ENCODE data around the gene PALS1. TPM values are rescaled to one million over a fixed set of nuclear protein-coding genes. Genes with fewer than 3 reads are reported as not detected.

Gene PALS1
- total and polyA plus RNA-seq, 2 experiments from 2014 or later: 9.1 to 26.7 TPM

DNA sequence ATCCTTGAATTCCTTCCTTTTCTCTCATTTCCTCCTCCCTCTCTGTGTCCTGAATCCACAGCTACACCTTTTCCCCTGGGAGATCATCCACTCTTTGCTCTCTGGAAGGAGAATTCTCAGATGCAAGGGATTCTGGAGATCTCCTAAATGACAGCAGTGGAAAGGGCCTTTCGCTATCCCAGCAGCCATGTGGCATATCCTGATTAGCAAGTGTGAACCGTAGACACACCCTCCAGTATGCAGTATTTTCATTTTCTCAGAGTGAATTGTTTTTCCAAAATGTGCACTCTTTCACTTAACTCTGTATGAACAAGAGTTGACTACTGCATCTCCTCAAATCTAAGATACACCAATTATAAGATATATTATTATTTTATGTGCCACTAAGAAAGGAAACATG, 46.0 kb upstream of the PALS1 start:
- no peak for DNase-seq (ENCODE audit: low spot score)
- no peak for ATAC-seq
- Histone ChIP-seq H2AFZ (0 out of 2 replicates have a peak overlapping the region, but pooled peaks have one; percentile 21), H3K79me2 (replicated peaks; ENCODE audit: insufficient read depth) (no peaks in the 10 kb centered on the region), H3K27me3 (ENCODE audit: insufficient read depth) (no peaks in the 10 kb centered on the region), H3K36me3 (ENCODE audit: insufficient read depth) (no peaks in the 10 kb centered on the region), H3K4me3 (no peak overlapping the region), H3K4me1 (ENCODE audit: insufficient read depth) (no peaks in the 10 kb centered on the region), H3F3A (replicated peaks; ENCODE audit: low read depth) (no peaks in the 10 kb centered on the region), H3K27ac (ENCODE audit: low read depth) (no peak overlapping the region), H4K20me1 (replicated peaks; ENCODE audit: insufficient read depth) (no peaks in the 10 kb centered on the region), H3K4me2 (no peak overlapping the region), H3K9me2 (ENCODE audit: insufficient read depth) (peaks cover 4% of the 10 kb centered on the region; the same call in 1 of the 2 replicates)
- H3K27me3 Mint-ChIP-seq (ENCODE audit: insufficient read depth, low read depth, poor library complexity): peaks cover 2% of the 10 kb centered on the region
- TF ChIP-seq, protein P1, sequence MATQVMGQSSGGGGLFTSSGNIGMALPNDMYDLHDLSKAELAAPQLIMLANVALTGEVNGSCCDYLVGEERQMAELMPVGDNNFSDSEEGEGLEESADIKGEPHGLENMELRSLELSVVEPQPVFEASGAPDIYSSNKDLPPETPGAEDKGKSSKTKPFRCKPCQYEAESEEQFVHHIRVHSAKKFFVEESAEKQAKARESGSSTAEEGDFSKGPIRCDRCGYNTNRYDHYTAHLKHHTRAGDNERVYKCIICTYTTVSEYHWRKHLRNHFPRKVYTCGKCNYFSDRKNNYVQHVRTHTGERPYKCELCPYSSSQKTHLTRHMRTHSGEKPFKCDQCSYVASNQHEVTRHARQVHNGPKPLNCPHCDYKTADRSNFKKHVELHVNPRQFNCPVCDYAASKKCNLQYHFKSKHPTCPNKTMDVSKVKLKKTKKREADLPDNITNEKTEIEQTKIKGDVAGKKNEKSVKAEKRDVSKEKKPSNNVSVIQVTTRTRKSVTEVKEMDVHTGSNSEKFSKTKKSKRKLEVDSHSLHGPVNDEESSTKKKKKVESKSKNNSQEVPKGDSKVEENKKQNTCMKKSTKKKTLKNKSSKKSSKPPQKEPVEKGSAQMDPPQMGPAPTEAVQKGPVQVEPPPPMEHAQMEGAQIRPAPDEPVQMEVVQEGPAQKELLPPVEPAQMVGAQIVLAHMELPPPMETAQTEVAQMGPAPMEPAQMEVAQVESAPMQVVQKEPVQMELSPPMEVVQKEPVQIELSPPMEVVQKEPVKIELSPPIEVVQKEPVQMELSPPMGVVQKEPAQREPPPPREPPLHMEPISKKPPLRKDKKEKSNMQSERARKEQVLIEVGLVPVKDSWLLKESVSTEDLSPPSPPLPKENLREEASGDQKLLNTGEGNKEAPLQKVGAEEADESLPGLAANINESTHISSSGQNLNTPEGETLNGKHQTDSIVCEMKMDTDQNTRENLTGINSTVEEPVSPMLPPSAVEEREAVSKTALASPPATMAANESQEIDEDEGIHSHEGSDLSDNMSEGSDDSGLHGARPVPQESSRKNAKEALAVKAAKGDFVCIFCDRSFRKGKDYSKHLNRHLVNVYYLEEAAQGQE (IDR thresholded peaks at IDR 0.05; ENCODE audit: unreplicated experiment): no peak
- TF ChIP-seq EZH2phosphoT487 (IDR thresholded peaks at IDR 0.05; ENCODE audit: unreplicated experiment) (no peak), CREB1 (CRISPR knock-in tag; IDR thresholded peaks at IDR 0.05; ENCODE audit: low read depth) (no peak), EZH2 (IDR thresholded peaks at IDR 0.05; ENCODE audit: low read depth, unreplicated experiment) (no peak), JUNB (IDR thresholded peaks at IDR 0.05; ENCODE audit: unreplicated experiment) (no peak), POLR2AphosphoS5 (IDR thresholded peaks at IDR 0.05; ENCODE audit: low read depth) (no peak), NANOG (IDR thresholded peaks at IDR 0.05; ENCODE audit: borderline replicate concordance) (no peak)
- TF ChIP-seq, protein P2, sequence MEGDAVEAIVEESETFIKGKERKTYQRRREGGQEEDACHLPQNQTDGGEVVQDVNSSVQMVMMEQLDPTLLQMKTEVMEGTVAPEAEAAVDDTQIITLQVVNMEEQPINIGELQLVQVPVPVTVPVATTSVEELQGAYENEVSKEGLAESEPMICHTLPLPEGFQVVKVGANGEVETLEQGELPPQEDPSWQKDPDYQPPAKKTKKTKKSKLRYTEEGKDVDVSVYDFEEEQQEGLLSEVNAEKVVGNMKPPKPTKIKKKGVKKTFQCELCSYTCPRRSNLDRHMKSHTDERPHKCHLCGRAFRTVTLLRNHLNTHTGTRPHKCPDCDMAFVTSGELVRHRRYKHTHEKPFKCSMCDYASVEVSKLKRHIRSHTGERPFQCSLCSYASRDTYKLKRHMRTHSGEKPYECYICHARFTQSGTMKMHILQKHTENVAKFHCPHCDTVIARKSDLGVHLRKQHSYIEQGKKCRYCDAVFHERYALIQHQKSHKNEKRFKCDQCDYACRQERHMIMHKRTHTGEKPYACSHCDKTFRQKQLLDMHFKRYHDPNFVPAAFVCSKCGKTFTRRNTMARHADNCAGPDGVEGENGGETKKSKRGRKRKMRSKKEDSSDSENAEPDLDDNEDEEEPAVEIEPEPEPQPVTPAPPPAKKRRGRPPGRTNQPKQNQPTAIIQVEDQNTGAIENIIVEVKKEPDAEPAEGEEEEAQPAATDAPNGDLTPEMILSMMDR (conservative IDR thresholded peaks at IDR 0.05; ENCODE audit: low read depth in 2 of 2): no peak
- TF ChIP-seq, protein P3, sequence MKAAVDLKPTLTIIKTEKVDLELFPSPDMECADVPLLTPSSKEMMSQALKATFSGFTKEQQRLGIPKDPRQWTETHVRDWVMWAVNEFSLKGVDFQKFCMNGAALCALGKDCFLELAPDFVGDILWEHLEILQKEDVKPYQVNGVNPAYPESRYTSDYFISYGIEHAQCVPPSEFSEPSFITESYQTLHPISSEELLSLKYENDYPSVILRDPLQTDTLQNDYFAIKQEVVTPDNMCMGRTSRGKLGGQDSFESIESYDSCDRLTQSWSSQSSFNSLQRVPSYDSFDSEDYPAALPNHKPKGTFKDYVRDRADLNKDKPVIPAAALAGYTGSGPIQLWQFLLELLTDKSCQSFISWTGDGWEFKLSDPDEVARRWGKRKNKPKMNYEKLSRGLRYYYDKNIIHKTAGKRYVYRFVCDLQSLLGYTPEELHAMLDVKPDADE (IDR thresholded peaks at IDR 0.05): no peak
- TF ChIP-seq, protein P4, sequence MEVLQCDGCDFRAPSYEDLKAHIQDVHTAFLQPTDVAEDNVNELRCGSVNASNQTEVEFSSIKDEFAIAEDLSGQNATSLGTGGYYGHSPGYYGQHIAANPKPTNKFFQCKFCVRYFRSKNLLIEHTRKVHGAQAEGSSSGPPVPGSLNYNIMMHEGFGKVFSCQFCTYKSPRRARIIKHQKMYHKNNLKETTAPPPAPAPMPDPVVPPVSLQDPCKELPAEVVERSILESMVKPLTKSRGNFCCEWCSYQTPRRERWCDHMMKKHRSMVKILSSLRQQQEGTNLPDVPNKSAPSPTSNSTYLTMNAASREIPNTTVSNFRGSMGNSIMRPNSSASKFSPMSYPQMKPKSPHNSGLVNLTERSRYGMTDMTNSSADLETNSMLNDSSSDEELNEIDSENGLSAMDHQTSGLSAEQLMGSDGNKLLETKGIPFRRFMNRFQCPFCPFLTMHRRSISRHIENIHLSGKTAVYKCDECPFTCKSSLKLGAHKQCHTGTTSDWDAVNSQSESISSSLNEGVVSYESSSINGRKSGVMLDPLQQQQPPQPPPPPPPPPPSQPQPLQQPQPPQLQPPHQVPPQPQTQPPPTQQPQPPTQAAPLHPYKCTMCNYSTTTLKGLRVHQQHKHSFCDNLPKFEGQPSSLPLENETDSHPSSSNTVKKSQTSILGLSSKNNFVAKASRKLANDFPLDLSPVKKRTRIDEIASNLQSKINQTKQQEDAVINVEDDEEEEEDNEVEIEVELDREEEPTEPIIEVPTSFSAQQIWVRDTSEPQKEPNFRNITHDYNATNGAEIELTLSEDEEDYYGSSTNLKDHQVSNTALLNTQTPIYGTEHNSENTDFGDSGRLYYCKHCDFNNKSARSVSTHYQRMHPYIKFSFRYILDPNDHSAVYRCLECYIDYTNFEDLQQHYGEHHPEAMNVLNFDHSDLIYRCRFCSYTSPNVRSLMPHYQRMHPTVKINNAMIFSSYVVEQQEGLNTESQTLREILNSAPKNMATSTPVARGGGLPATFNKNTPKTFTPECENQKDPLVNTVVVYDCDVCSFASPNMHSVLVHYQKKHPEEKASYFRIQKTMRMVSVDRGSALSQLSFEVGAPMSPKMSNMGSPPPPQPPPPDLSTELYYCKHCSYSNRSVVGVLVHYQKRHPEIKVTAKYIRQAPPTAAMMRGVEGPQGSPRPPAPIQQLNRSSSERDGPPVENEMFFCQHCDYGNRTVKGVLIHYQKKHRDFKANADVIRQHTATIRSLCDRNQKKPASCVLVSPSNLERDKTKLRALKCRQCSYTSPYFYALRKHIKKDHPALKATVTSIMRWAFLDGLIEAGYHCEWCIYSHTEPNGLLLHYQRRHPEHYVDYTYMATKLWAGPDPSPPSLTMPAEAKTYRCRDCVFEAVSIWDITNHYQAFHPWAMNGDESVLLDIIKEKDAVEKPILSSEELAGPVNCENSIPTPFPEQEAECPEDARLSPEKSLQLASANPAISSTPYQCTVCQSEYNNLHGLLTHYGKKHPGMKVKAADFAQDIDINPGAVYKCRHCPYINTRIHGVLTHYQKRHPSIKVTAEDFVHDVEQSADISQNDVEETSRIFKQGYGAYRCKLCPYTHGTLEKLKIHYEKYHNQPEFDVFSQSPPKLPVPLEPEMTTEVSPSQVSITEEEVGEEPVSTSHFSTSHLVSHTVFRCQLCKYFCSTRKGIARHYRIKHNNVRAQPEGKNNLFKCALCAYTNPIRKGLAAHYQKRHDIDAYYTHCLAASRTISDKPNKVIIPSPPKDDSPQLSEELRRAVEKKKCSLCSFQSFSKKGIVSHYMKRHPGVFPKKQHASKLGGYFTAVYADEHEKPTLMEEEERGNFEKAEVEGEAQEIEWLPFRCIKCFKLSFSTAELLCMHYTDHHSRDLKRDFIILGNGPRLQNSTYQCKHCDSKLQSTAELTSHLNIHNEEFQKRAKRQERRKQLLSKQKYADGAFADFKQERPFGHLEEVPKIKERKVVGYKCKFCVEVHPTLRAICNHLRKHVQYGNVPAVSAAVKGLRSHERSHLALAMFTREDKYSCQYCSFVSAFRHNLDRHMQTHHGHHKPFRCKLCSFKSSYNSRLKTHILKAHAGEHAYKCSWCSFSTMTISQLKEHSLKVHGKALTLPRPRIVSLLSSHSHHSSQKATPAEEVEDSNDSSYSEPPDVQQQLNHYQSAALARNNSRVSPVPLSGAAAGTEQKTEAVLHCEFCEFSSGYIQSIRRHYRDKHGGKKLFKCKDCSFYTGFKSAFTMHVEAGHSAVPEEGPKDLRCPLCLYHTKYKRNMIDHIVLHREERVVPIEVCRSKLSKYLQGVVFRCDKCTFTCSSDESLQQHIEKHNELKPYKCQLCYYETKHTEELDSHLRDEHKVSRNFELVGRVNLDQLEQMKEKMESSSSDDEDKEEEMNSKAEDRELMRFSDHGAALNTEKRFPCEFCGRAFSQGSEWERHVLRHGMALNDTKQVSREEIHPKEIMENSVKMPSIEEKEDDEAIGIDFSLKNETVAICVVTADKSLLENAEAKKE (CRISPR knock-in tag; IDR thresholded peaks at IDR 0.05): no peak
- no peaks in the 10 kb centered on the region for H3K36me3 Mint-ChIP-seq (ENCODE audit: low read depth)
- no peak overlapping the region for H3K27ac Mint-ChIP-seq
- H3K4me3 Mint-ChIP-seq: no peak overlapping the region
- H3K9me3 Mint-ChIP-seq: no peaks in the 10 kb centered on the region
- no peaks in the 10 kb centered on the region for H3K4me1 Mint-ChIP-seq

Data from GM23338 (cell line).